ENCODE data around the gene TNFAIP8L1. TPM values are rescaled to one million over a fixed set of nuclear protein-coding genes. Genes with fewer than 3 reads are reported as not detected.

The TNFAIP8L1 gene
- total RNA-seq, 1 experiment from 2014 or later = 22.2 TPM

DNA sequence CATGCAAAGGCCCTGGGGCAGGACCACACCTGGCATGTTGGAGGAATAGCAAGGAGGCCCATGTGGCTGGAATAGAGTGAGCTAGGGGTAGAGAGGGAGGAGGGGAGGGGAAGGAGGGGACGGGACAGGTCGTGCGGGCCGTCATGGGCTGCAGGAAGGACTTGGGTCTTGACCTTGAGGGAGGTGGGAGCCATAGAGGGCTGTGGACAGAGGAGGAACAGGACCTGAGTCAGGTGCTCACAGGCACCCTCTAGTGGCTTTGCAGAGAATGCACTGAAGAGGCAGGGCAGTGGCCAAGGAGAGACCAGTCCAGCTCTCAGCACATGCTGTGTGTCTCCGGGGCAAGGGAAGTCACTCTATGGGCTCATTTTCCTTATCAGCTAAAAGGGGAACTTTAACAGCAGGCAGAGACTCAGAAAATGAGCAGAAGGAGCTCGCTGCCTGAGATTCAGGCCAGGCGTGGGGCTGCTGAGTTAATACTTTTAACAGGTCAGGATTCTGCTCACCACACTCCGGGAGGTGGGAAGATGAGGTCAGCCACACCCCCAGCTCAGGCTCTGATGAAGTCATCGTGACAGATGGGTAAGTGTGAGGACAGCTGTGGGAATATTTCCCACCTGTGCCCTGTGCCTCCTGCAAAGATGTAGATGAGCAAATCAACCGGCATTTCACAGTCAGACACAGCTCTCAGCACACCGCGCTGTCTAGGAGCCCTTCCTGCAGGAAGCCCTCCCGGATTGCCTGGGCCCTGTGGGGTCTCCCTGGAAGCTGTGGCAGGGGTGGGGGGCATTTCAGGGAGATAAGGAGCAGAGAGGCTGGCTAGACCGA lies 6.0 kb upstream of the TNFAIP8L1 start:
- TF ChIP-seq SRF (IDR thresholded peaks at IDR 0.05; ENCODE audit: low read depth) = no peak
- TF ChIP-seq, protein P1, sequence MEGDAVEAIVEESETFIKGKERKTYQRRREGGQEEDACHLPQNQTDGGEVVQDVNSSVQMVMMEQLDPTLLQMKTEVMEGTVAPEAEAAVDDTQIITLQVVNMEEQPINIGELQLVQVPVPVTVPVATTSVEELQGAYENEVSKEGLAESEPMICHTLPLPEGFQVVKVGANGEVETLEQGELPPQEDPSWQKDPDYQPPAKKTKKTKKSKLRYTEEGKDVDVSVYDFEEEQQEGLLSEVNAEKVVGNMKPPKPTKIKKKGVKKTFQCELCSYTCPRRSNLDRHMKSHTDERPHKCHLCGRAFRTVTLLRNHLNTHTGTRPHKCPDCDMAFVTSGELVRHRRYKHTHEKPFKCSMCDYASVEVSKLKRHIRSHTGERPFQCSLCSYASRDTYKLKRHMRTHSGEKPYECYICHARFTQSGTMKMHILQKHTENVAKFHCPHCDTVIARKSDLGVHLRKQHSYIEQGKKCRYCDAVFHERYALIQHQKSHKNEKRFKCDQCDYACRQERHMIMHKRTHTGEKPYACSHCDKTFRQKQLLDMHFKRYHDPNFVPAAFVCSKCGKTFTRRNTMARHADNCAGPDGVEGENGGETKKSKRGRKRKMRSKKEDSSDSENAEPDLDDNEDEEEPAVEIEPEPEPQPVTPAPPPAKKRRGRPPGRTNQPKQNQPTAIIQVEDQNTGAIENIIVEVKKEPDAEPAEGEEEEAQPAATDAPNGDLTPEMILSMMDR (IDR thresholded peaks at IDR 0.05 in 2 of 3, conservative IDR thresholded peaks at IDR 0.05 in 1 of 3; ENCODE audit: borderline replicate concordance in 1 of 3, insufficient read depth in 1 of 3, low read depth in 2 of 3, low read length in 2 of 3) = peak; percentile 65 to 96 (median 90); a peak in 5 of 6 replicates
- TF ChIP-seq, protein P2, sequence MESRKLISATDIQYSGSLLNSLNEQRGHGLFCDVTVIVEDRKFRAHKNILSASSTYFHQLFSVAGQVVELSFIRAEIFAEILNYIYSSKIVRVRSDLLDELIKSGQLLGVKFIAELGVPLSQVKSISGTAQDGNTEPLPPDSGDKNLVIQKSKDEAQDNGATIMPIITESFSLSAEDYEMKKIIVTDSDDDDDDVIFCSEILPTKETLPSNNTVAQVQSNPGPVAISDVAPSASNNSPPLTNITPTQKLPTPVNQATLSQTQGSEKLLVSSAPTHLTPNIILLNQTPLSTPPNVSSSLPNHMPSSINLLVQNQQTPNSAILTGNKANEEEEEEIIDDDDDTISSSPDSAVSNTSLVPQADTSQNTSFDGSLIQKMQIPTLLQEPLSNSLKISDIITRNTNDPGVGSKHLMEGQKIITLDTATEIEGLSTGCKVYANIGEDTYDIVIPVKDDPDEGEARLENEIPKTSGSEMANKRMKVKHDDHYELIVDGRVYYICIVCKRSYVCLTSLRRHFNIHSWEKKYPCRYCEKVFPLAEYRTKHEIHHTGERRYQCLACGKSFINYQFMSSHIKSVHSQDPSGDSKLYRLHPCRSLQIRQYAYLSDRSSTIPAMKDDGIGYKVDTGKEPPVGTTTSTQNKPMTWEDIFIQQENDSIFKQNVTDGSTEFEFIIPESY (IDR thresholded peaks at IDR 0.05; ENCODE audit: extremely low read depth, insufficient replicate concordance, low read length) = no peak
- TF ChIP-seq CBX3 (IDR thresholded peaks at IDR 0.05; ENCODE audit: low read depth) = peak; percentile 84
- TF ChIP-seq POLR2A (IDR thresholded peaks at IDR 0.05; ENCODE audit: borderline replicate concordance, extremely low read depth, insufficient read depth, insufficient read length) = no peak
- peak; percentile 49 for TF ChIP-seq RAD21 (IDR thresholded peaks at IDR 0.05; ENCODE audit: low read depth)
- TF ChIP-seq, protein P3, sequence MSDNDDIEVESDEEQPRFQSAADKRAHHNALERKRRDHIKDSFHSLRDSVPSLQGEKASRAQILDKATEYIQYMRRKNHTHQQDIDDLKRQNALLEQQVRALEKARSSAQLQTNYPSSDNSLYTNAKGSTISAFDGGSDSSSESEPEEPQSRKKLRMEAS (IDR thresholded peaks at IDR 0.05) = peak; percentile 73
- TF ChIP-seq EZH2phosphoT487 (IDR thresholded peaks at IDR 0.05; ENCODE audit: borderline replicate concordance) = no peak
- peak overlapping the region; percentile 49 for H3K4me2 ChIP-seq (ENCODE audit: low read length)
- no peaks in the 10 kb centered on the region for H4K20me1 ChIP-seq (ENCODE audit: insufficient read depth)
- DNase-seq (ENCODE audit: low read depth, low spot score) = peak; percentile 65
- intact Hi-C loops (cut with micrococcal nuclease) = loop anchor here (5.0 kb wide), 1 partner anchor 56 kb away; no protein-coding TSS in a partner anchor
- H3K4me1 ChIP-seq (ENCODE audit: control insufficient read depth in 1 of 2, insufficient read depth in 2 of 2, low read length in 2 of 2) = peaks cover 18 to 40% of the 10 kb centered on the region in 2 experiments
- H3K79me2 ChIP-seq (ENCODE audit: insufficient read depth, low read length) = no peaks in the 10 kb centered on the region
- RAD21 ChIA-PET (ENCODE audit: low non-redundant PET in 1 of 2, low total read pairs in 2 of 2, uncharacterized antibody in 2 of 2, unreplicated experiment in 2 of 2) = interaction anchor here (0.6 to 0.7 kb wide), 2 partner anchors 111 to 134 kb away, joined by 3 read pairs; no protein-coding TSS in a partner anchor
- peak; percentile 81 for ATAC-seq
- no peaks in the 10 kb centered on the region for H3K27me3 ChIP-seq (ENCODE audit: insufficient read depth, low read length)
- CTCF ChIA-PET = interaction anchor here (0.8 to 3.4 kb wide), 17 partner anchors 8 to 169 kb away, joined by 3 to 21 read pairs (median 5); partner anchors contain the start of genes FEM1A and PLIN5
- H2AFZ ChIP-seq (ENCODE audit: low read depth, low read length, poor library complexity, severe bottlenecking) = peak overlapping the region; percentile 25
- no peaks in the 10 kb centered on the region for H3K9me3 ChIP-seq (ENCODE audit: control insufficient read depth in 1 of 2, insufficient read depth in 1 of 2, low read depth in 1 of 2, low read length in 2 of 2)
- no peak overlapping the region for H3K9ac ChIP-seq (ENCODE audit: low read length)
- no peak overlapping the region; the same call in 1 of the 2 replicates for H3K27ac ChIP-seq (ENCODE audit: low read depth, low read length)
- POLR2A ChIA-PET = interaction anchor here (0.9 to 1.0 kb wide), 2 partner anchors 65 to 180 kb away, joined by 3 to 4 read pairs; no protein-coding TSS in a partner anchor
- H3K4me3 ChIP-seq (replicated peaks in 1 of 2; ENCODE audit: low read depth in 1 of 2, low read length in 2 of 2) = no peak overlapping the region
- H3K36me3 ChIP-seq (ENCODE audit: control insufficient read depth in 1 of 2, insufficient read depth in 2 of 2, low read length in 2 of 2) = no peaks in the 10 kb centered on the region
- BruUV-seq (replicated peaks) = no TSS peak
- no peaks in the 10 kb centered on the region for H3K9me2 ChIP-seq (ENCODE audit: insufficient read depth)

Data from HCT116 (cell line).